CD4-positive, alpha-beta T cell treated with Interleukin-12 subunit alpha and Interleukin-12 subunit beta, for 1 hour (primary cell): ENCODE results near the gene SLC28A3.
A peak's percentile ranks its signal among the peaks of the same experiment; 100 is the strongest.

Experiments
- DNase-seq: peaks from one replicate; pipeline ENCODE4 v3.0.0-alpha.2; 2020

SLC28A3 gene

DNA sequence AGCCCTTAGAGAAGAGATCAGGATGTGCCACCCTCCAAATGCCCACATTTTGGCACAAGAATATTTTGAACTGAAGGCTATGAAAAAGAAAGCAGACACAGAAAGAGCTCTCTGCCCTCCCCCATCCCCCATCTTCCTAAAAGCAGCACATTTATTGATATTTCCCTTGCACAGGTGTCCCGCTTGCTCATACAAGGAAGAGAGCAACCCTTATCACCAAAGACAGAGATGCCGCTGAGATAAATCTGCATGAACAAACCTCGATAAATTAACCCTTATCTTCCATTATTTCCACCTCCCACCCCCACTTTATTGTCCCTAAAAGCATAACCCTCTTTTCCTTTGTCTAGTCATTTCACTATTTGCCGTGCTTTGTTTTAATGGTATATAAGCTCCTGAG lies 1.8 kb downstream of the SLC28A3 start:
- no peak for DNase-seq

DNA sequence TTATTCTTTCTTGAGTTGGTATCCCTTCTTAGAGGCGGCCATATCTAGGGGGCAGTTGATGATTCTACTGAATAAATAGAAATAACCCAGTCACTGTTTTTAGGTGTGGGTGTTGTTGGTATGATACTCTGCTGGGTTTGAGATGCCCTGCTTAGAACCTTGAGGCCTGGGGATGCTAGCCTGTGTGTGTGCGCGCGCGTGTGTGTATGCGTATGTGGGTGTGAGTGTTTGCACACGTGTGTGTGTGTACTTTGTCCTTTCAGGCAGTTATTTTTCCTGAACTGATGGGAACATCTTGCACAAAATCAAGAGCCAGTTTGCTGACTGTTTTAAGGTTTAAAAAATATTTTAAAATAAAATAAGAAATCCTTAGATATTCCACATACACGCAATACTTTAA lies 3.3 kb downstream of the SLC28A3 start:
- no peak for DNase-seq

DNA sequence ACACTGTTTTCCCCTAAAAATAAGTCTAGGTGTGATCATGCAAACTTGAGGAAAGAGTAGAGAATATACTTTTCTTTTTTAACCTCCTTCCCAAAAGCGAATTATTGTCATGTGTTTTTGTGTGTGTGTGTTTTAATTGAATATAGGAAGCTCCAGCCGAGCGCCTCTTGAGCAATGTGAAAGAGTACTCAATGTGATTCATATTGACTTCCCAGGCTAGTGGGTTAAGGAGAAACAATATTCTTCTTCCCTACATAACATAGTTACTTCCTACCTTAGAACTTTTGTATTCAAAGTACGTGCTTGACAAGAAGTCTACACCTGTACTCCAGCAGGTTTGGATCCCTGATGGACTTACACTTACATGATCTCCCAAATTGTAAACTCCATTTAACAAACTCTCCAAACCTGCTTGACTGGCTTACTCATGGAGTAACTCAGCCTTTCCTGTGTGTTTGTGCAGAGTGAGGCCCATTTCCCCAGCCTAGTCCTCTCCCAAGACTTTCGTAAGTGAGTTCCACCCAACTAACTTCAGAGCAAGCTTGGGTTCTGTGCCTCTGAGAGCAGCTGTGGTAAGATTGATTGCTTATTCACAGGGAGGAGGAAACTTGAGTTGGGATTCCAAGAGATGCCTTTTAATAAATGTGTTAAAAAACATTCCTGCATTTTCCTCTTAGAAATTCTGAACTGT lies 9.3 kb downstream of the SLC28A3 start:
- DNase-seq, result no peak

DNA sequence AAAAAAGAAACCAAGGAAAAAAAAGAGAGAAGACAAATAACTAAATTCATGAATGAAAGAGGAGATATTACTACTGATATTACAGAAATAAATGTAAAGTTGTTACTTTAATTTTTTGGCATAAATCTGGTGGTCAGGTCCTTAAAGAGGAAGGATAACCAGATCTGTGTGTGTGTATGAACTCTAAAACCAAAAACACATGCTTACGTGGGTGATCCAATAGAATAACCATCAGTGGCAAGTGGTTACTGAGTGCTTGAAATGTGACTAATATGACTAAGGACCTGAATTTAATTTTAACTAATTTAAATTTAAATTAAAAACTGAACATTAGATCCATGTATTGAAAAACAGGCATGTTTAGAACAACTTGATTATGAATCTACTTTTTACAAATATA lies 10.3 kb downstream of the SLC28A3 start:
- DNase-seq, result no peak

DNA sequence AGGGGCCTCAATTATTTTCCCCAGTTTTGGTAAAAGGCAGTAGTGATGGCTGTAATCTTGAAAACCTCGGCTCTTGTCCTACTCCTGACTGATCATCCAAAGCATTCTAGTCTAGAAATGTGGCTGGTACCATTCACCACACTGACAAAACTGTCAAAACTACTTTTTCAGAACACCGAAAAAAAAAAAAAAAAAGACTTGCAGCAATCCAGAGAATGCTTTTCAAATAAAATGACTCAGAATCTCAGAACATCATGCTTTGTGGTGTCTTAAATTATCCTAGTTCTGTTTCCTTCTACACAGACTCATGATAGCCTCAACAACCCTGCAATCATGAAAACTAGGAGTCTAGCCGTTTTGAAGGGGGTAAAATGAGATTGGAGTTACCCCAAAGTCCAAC lies 13.4 kb downstream of the SLC28A3 start:
- DNase-seq, result no peak

DNA sequence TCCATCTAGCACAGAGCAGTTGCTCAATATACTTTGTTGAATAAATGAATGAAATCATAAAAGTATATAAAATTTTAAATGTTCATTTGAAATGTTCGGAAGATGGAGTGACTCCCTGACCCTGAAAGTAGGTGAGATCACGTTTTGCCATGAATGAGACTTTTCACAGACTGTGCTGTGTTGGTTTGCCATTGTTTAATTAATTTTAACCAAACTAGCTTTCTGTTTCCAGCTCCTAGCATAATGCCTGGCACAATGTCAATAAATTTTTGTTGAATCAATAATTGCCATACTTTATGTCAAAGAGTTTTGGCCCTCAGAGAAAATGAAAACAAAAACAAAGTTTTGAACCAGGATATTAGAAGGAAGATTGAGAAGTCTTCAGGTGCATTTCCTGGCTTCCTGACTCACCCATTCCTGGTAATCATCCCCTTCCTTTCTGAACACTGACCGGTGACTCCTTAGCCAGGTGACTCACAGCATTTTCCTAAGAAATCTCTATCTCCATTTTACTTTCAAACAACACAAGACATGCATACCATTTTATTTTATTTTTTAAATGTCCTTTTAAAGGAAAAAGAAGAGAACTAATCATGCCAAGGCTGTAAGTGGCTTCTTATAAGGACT lies 15.1 kb downstream of the SLC28A3 start:
- no peak for DNase-seq

DNA sequence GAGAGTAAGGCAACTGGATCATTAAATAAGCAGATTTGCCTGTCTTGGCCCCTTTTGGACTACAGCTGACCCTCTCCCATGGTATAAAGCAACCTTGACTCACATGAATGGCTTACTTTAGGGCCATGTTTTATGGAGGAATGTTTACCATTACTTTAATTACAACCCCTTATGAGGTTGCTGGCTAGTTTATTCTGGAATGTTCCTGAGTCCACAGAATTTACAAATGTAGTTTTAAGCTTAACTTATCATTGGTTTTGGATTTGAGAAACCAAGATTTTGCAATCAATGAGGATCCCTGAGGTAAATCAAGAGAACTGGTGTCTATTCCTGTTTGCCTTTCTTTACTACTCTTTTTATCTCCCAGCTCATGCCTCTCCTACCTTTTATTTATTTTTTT lies 15.7 kb downstream of the SLC28A3 start:
- DNase-seq, result no peak

DNA sequence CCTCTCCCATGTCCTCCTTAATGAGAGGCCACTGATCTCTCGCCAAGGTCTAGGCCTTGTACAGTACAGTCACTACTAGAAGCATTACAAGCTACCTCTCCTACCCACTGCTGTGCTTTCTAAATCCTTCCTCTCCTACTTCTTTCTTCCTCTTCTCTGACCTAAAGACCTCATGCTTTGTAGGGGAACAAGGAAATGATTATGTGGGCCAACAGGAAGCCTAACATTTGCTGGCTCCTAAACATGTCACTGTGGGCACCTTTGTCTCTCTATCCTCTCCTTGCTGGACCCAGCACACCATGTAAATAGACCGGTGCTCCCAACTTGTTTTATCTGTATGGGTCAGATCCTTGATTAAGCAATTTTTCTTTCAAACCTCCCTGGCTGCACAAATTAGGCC lies 16.7 kb downstream of the SLC28A3 start:
- DNase-seq, result no peak

DNA sequence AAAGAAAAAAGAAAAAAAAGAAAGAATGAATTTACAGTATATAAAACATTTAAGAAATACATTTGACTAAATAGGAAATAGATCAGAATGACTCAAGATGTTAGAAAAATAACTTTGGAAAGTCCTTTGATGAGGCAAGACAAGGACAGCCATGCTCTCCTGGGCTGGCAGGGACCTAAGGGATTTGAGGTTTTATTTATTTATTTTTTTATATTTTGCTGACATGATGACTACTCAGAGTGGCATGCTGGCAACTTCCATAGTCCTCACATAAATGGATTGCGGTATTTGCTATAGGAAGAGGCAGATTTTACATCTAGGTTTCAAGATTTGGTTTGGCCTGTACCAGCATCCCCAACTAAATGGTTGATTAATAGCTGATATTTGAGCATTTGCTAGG lies 17.7 kb downstream of the SLC28A3 start:
- no peak for DNase-seq

DNA sequence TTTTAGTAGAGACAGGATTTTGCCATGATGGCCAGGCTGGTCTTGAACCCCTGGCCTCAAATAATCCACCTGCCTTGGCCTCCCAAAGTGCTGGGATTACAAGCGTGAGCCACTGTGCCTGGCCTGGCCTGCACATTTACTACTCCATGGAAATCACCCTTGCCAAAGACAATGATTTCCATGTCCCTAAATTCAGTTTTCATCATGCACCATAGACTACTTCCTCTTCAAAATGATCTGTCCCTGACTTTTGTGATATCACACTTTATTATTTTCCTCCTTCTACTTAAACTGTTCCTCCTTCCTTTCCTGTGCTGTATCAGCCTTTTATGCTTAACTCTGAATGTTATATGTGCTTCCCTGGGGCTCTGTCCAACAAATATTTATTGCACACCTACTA lies 20.3 kb downstream of the SLC28A3 start:
- no peak for DNase-seq

DNA sequence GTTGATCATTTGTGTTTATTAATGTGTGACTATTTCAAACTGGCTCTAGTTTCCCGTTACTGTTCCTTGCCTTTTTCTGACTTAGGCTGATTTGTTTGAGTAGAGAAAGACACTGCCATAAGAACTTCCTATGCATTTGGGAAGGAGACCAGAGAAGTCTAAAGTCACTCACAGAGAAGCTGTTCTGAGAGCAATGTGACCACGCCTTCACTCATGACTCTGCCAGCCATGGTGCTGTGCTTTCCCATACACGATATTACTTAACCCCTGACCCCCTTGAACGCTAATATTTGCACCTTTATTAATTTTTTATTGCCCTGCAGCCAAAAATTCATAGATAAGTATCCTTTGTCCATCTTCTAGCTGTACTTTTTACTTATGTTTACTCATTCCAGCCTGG lies 20.9 kb downstream of the SLC28A3 start:
- no peak for DNase-seq

DNA sequence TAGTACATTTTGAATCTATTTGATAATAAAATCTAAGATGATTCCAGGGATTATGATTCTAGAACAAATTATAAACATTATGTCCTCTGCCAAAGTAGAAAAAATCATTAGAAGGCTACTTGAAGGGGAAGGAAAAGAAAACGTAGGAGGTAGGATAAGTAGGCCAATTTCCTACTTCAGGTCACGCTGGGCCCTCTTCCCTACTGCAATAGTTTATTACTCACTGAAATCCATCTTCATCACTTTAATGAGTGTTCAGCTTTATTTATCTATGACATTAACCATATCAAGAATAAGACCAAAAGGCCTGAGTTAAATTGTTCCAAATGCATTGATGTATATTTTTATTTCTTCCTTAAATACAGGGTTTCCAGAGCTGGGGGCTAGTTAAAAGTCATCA lies 21.6 kb downstream of the SLC28A3 start:
- no peak for DNase-seq

DNA sequence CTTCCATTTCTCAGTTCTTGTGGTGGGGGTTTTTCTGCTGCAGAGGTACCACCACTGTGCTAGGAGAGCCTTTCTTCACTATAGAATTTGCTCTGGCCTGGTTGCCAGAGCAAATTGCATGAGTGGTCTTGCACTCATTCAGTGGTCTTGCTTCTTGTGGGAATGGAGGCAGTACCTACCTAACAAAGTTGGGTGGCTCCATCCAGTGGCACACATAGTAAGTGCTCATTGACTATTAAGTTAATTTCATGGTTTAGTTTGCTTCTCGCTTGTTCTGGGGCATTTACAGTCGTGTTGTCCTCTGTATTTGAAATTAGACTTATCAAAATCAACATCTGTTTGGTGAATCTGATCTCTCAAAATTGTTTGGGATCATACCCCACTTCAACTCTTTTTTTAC lies 23.0 kb downstream of the SLC28A3 start:
- DNase-seq, result no peak

DNA sequence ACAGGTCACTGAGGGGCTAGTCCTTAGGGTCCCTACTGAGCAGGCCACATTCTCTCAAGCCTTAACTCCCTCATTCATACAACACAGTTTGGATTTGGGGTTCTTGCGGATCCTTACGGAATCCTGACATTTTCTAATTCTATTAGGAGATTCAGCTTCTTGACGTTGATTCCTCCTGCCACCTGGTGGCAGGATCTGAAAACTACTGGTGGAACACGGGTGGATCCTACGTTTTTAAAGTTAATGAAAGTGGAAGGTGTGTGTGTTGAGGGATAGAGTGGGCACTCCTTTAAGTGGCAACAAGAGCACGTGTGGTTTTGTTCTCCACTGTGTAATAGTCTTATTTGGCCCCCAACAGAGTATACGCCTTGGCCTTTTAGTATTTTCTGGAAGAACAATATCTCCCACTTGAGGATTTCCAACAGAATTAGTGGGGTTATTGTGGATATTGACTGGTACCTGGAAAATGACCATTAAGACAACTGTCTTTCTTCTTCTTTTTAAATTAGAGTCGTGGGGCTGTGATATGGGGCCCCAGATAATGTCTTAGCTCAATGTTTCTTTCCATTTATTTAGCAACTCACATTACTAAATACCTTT lies 25.2 kb downstream of the SLC28A3 start:
- DNase-seq, result peak; percentile 48

DNA sequence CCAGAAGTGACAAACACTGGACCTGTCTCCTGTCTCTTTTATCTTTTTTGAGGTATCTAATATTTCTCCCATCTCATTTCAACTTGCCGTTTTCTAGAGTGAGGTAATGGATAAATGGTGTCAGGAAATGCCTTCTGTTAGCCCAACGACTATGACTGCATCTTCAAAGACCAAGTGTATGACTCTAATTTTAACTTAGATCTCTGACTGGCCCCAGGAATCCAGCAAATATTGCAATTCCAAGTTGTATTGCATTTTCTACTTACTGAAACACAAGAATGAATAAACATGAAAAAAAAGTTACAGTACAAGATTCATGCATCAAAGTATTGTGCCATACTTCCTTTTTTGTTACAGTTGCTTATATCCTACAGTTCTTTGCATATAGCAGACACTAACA lies 26.3 kb downstream of the SLC28A3 start:
- DNase-seq, result no peak

DNA sequence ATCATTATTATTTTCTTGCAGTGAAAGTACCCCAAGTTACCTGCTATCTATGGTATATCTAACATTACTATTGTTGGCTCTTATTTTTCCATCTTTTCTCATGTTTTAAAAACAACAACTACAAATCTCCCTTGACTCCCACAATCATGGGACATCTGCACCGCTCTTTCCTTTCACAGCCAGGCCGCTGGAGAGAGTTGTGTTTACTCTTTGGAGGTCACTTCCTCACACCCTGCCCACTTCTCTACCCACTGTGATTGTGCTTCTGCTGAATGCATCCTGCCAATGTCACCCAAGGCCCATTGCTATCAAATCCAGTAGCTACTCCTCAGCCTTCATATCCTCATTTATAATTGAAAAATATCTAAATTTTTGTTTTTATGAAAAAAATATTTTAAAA lies 29.7 kb downstream of the SLC28A3 start:
- DNase-seq, result no peak

DNA sequence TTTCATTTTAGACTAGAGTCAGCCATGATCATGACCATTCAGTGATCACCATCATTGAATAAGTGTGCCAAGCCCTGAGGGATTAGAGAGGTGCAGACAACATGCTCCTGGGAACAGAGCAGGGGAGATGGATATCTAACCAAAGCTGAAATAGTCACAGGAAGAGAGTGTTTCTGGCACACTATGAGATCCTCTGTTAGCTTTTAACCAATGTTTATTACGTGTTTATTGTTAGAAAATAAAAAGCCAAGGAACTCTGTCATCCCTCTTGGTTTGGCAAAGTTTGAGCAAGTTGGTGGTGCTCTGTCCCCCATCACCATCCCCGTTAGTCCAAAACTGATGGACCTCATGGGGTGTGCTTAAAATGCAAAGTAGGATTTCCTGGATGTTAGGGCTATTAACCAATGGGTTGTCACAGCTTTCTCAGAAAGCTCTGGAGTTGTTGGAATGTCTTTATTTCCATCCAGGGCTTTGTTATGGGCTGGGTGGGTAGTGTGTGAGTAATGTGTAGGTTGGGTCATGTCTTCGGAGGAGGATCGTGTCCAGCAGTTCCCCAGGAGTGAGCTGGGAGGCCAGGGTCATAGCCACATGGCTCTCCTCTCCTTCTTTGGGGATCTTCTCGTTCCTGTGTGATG lies 34.9 kb downstream of the SLC28A3 start:
- DNase-seq, result no peak

DNA sequence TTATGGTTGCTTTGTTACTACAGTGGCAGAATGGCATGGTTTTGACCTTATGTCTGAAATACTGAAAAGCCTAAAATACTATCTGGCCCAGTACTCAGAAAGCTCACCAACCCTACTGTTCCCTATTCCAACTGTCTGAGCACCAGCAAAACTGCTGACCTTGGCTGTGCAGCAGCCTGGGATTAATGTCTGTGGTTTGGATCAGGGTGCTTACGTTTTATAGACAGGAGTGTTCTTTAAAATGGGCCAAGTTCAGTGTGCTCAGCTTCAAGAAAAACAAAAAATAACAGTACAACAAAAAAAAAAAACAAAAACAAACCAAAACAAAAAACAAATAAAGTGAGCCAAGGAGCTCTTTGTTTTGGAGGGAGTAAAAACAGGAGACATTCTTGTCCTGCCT lies 36.4 kb downstream of the SLC28A3 start:
- DNase-seq, result no peak

DNA sequence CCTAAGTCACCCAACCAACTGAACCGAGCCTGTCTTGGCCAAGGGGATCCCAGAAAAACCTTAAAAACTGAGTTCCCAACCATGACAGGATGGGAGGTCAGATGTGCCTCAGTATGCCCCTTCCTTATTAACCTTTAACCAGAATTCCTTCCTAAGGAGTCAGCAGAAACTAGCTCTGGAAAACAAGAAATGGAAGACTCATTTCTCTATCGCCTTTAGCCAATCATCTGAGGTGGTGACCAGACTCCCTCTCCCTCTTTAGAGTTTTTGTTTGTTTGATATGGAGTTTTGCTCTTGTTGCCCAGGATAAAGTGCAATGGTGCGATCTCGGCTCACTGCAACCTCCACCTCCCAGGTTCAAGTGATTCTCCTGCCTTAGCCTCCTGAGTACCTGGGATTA lies 37.5 kb downstream of the SLC28A3 start:
- no peak for DNase-seq

DNA sequence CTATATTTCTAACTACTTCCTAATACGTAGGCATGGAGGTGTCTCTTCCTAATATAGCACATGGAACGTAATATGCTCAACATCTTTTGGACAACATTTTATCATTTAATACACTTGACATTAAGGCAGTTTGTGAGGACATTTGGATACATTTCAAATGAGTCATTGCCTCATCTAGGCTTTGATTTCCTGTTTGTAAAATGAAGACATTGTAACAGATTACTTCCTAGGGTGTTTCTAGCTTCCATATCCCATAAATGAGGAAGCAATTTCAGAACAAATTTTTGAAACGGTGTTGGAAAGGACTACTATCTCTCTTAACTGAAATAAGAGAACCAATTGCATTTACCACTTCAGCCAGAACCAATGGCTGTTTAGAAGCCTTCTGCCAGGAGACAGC lies 38.7 kb downstream of the SLC28A3 start:
- DNase-seq, result no peak

DNA sequence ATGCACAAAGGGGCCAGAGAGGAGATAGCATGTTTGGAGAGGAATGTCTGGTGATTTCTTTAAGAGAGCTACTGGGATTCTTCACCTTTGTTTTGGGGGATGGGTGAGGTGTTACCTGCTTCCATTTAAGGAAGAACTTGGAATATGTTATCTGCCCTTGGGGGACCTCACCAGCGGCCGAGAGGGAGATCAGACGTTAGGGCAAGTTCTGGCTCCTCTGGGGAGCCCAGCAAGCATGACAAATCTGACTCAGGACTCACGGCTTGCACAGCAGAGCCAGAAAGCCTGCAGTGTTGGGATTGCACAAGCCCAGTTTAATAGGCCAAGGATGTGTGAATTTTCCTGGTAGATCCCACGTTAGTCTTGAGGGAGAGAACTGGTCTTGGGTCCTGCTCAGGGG lies 40.3 kb downstream of the SLC28A3 start:
- DNase-seq, result no peak

DNA sequence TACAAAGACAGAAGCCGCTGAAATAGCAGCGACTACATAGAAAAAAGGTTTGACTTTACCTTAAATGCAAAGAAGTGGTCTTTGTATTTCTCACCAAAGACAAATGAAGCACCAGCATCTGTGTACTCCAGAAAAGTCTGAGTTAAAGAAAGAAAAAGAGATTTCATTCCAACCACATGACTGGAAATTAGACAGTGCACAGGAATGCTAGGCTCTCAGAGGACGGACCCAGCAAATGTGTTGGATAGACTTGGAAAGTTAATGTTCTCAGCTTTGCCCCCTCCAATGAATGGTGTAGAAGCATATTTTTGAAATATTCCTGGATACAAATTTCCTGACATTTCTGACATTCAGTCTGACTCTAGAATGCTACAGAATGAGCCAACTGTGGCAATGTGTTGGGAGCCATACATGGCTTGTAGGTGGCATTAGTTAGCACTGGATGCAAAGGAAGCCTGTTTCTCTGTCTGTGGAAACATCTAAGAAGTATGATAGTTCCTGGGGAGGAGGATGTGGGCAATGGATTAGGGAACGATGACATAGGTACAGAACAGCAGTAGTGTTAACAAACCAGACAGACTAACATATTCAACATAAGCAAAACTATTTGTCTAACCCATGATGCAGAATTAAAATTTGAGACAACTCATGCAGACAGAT lies 43.3 kb downstream of the SLC28A3 start:
- no peak for DNase-seq

DNA sequence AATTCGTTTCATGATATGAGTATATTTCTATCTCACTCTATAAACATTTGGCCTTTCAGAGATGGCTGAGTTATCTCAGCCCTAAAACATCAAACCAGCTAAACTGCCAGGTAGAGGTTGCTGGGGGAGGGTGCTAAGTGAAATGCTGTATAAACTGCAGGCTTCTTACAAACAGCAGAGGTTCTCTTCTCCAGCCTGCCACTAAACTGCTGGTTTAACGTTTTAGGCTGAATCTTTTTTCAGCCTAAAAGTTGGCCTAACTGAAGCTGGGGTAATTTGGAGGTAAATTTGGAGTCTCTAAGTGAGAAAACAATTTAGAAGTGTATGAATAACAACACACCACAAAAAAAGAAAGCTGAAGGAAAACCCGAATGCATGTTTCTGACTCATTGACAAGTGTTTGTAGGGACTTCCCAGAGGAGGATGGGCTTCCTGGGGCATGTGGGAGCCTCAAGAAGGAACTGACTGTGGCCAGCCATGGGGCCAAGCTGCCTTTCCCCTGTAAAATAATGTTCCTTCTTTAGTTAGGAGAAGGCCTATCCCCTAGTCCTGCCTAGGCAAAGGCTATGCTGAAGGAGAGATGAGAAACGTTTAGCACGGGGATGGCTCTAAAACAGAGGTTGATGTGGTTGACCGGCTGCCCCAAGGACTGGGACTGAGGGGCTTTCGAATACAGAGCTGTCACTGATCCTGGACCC lies 44.3 kb downstream of the SLC28A3 start:
- DNase-seq, result peak; percentile 48
